Pancreas (tissue), 10 donors: ENCODE measurements around the gene ASTN2. TPM values are rescaled to one million over a fixed set of nuclear protein-coding genes. Genes with fewer than 3 reads are reported as not detected.

Source experiments
- ATAC-seq, 4 donors: fragments of 200-7000 bp; cut with Tn5 transposase; one replicate each; pipeline versions ENCODE4 v1.8.0 to v1.9.1; 2020; ENCODE audit warnings: mild to moderate bottlenecking in 4 of 4, moderate library complexity in 4 of 4
- DNase-seq, 6 donors: peaks; one replicate each; pipeline ENCODE4 v3.0.0-alpha.2; 2020
- FAIRE-seq: peaks from 2 replicates; lab custom pipeline; 2012; peaks lifted over from hg19 to GRCh38; lab: Jason Lieb, UNC
- H3K27ac ChIP-seq, 4 donors: fragments of 200-600 bp; sonication (generic); 1 replicate in 3 of 4; 2 replicates in 1 of 4; pipeline versions ENCODE4 v1.5.0 to v1.8.0; 2020
- H3K27me3 ChIP-seq, 4 donors: fragments of 200-600 bp; one replicate each; pipeline ENCODE4 v1.8.0; 2021
- H3K36me3 ChIP-seq, 3 donors: fragments of 200-600 bp; sonication (generic) in 1 of 3; one replicate each; pipeline versions ENCODE4 v1.5.0 to v1.8.0; 2020 to 2021
- H3K4me1 ChIP-seq, 3 donors: fragments of 200-600 bp; one replicate each; pipeline ENCODE4 v1.8.0; 2021
- H3K4me3 ChIP-seq, 4 donors: fragments of 200-600 bp; sonication (generic) in 2 of 4; one replicate each; pipeline versions ENCODE4 v1.5.0 to v1.8.0; 2020 to 2021
- H3K9me3 ChIP-seq, 4 donors: fragments of 200-600 bp; one replicate each; pipeline ENCODE4 v1.8.0; 2021
- WGBS, 2 donors: extraction: QIAGEN DNeasy Blood & Tissue Kit; methylation state at CpG; one replicate each; pipeline ENCODE4 v1.1.7; 2013; 5-methylcytosine and 5-hydroxymethylcytosine counted together
- intact Hi-C, 3 donors: fragments of 100-400 bp; cut with DNase I; formaldehyde crosslinking; loops; one replicate each; pipeline versions ENCODE4 v1.11.1 to v1.14.2; 2022
- polyA plus RNA-seq, 2 donors: library from polyadenylated mRNA; stranded (reverse); fragments of 200-250 nt; gene quantifications; one replicate each; pipeline ENCODE4 v1.2.3, GENCODE V29; 2013
- total RNA-seq, 6 donors: library from RNA; stranded (reverse); fragmentation: NEBNext Ultra II Directional in 4 of 6; extraction: Animal tissue kit (Norgen Biotek cat#: 25700) in 4 of 6; gene quantifications; one replicate each; pipeline versions ENCODE4 v1.2.1 to v1.2.4, GENCODE V29; 2021 to 2023
- TF ChIP-seq, protein P1 (sequence below), 4 donors: fragments of 200-600 bp; sonication (generic) in 3 of 4; IDR thresholded peaks; one replicate each; pipeline versions ENCODE4 v1.5.0 to v1.8.0; 2021; ENCODE audit warnings: antibody characterized with exemption in 4 of 4
- donor health status: healthy with polysubstance abuse.
- donor health status: DM: no; HTN: no; CAD: no; lungs with moderate emphysema.
- donor health status: DM: no; HTN: no; CAD: no.
- donor health status: control.
- donor health status: control.
- donor health status: Bipolar disorder and iron deficiency.
- donor health status: DM: yes; HTN: yes; CAD: no.
- donor health status: DM: no; HTN: no; CAD: no.
- donor health status: DM: no; HTN: no; CAD: no.
- donor health status: DM: yes; HTN: yes; CAD: no.

Gene ASTN2
- total and polyA plus RNA-seq, 8 donors = 1.3 to 11.9 (median 6.7) TPM

DNA sequence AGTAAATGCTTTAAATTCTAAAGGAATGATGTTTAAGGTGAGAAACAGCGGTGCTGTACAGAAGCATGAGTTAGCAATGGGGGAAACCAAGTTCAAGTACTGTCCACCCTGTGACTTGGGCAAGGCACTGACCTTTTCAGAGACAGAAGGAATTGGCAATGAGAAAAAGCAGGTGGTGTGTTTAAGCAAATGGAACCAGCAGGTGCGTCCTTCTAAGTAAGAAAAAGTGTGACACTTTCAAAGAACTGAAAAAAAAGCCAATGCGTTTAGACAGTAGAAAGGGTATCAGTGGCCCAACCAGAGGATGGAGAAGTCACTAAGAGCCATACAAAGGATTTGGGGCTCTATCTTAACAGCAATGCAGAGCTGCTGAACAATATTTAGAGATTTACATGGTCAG lies 1010.6 kb downstream of the ASTN2 start:
- ATAC-seq (no peak), FAIRE-seq (no peak), DNase-seq (no peak)
- H3K36me3 ChIP-seq = no peaks in the 10 kb centered on the region
- TF ChIP-seq, protein P1, sequence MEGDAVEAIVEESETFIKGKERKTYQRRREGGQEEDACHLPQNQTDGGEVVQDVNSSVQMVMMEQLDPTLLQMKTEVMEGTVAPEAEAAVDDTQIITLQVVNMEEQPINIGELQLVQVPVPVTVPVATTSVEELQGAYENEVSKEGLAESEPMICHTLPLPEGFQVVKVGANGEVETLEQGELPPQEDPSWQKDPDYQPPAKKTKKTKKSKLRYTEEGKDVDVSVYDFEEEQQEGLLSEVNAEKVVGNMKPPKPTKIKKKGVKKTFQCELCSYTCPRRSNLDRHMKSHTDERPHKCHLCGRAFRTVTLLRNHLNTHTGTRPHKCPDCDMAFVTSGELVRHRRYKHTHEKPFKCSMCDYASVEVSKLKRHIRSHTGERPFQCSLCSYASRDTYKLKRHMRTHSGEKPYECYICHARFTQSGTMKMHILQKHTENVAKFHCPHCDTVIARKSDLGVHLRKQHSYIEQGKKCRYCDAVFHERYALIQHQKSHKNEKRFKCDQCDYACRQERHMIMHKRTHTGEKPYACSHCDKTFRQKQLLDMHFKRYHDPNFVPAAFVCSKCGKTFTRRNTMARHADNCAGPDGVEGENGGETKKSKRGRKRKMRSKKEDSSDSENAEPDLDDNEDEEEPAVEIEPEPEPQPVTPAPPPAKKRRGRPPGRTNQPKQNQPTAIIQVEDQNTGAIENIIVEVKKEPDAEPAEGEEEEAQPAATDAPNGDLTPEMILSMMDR (IDR thresholded peaks at IDR 0.05) = no peak
- H3K27me3 ChIP-seq = no peaks in the 10 kb centered on the region
- no peaks in the 10 kb centered on the region for H3K9me3 ChIP-seq
- no peaks in the 10 kb centered on the region for H3K4me1 ChIP-seq
- WGBS, 2 donors = 93 to 94% methylated on average over 3 of the region's 3 CpGs
- no peak overlapping the region for H3K27ac ChIP-seq
- intact Hi-C loops = no loop called here
- no peak overlapping the region for H3K4me3 ChIP-seq

DNA sequence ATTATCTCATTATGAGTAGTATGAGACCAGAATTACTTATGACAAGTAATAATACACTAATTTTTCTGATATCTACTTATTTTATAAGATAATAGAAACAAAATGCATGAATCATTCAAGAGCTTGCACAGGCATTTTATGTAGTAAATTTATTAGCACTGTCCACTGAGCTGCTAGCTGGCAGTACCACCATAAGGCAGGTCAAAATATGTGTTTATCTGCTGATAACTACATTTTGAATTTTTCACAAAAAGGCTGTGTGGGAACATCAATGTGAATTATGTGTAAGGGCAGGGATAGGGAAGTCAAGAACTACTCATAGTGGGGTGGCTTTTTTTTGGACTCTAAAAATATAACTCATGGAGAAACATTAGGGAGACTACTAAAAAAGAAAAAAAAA lies 1011.7 kb downstream of the ASTN2 start:
- no peaks in the 10 kb centered on the region for H3K36me3 ChIP-seq
- H3K4me1 ChIP-seq = no peaks in the 10 kb centered on the region
- TF ChIP-seq, protein P1 (IDR thresholded peaks at IDR 0.05) = no peak
- H3K4me3 ChIP-seq = no peak overlapping the region
- no peaks in the 10 kb centered on the region for H3K27me3 ChIP-seq
- intact Hi-C loops = no loop called here
- H3K9me3 ChIP-seq = no peaks in the 10 kb centered on the region
- FAIRE-seq = no peak
- no peak overlapping the region for H3K27ac ChIP-seq
- no peak for ATAC-seq
- DNase-seq = no peak

DNA sequence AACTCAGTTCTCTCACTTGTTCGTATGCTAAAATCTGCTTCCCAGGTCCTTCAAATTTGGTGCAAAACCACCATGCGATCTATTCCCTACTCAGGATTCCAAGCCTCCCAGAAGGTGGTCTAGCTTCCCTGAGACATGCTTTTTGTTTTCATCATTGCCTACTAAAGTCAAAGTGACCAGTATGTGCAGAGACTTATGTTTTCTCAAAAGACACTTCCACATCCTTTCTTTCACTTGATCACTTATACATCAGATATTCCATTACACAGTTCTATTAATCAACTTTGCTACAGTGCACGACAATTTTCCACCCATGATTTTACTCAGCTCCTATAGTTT lies 1019.2 kb downstream of the ASTN2 start:
- Histone ChIP-seq H3K27me3 (no peaks in the 10 kb centered on the region), H3K4me1 (no peaks in the 10 kb centered on the region), H3K27ac (no peak overlapping the region), H3K4me3 (no peak overlapping the region), H3K36me3 (no peaks in the 10 kb centered on the region), H3K9me3 (no peaks in the 10 kb centered on the region)
- DNase-seq (no peak), ATAC-seq (no peak), FAIRE-seq (no peak)
- 91 to 96% methylated on average over 3 of the region's 3 CpGs for WGBS, 2 donors
- intact Hi-C loops = no loop called here
- TF ChIP-seq, protein P1 (IDR thresholded peaks at IDR 0.05) = no peak

DNA sequence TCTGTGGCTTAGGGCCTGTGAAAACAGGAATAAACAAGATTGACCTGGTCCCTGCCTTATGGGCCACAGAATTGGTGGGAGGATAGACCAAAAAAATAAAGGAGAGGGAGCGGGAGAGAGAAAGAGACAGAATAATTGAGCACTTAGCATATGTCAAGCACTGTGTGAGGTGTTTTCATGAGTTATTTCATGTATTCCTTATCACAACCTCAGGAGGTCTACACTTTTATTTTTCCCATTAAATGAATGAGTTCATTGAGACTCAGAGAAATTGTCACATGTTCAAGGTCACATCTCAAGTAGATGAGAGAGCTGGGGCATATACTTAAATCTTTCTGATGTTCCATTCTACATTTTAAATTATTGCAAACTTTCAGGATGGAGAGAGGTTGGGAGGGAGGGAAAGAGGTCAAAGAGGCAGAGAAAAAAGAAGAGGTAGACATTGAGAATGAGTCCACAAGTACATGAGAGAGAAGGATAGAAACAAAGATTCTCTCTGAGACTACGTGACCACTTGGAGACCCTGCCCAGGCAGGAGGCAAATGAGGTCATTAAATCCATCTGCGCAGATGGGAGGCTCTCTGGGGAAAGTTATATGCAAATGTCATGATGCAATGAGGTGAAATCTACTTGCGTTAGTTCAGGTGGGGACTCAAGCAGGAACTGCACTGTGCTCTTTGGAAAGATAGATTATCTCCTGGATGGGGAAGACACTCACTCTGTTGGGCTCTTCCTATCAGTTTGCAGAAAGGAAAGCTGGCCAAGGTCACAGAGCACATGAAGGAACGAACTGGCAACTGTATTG lies 1019.8 kb downstream of the ASTN2 start:
- no peak for ATAC-seq
- no peaks in the 10 kb centered on the region for H3K9me3 ChIP-seq
- no peak for FAIRE-seq
- no peak overlapping the region for H3K27ac ChIP-seq
- no peaks in the 10 kb centered on the region for H3K36me3 ChIP-seq
- TF ChIP-seq, protein P1 (IDR thresholded peaks at IDR 0.05) = no peak
- no peak for DNase-seq
- WGBS, 2 donors = 84 to 88% methylated on average over 5 of the region's 5 CpGs
- no peaks in the 10 kb centered on the region for H3K27me3 ChIP-seq
- no peak overlapping the region for H3K4me3 ChIP-seq
- intact Hi-C loops = no loop called here
- no peaks in the 10 kb centered on the region for H3K4me1 ChIP-seq

DNA sequence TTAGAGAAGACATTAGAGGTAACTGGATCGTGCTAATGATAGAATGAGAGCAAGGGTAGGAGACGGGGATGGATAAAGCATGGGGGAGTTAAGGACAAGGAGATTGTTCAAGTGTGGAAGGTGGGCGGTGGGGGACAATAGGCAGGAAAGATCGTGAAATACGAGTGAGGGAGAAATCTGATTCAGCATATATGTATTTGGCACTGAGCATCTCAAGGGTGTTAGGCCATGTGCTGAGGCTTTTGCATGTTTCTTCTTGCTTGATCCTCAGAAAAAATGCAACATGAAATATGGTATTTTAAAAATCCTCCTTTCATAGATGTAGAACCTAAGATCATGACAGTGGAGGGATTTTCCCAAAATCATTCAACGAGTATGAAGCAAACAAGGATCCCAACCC lies 1020.8 kb downstream of the ASTN2 start:
- TF ChIP-seq, protein P1 (IDR thresholded peaks at IDR 0.05) = no peak
- no peak for ATAC-seq
- H3K4me1 ChIP-seq = no peaks in the 10 kb centered on the region
- H3K27me3 ChIP-seq = no peaks in the 10 kb centered on the region
- no peaks in the 10 kb centered on the region for H3K36me3 ChIP-seq
- H3K27ac ChIP-seq = no peak overlapping the region
- DNase-seq = no peak
- no peak for FAIRE-seq
- no peaks in the 10 kb centered on the region for H3K9me3 ChIP-seq
- 93 to 95% methylated on average over 6 of the region's 6 CpGs for WGBS, 2 donors
- no peak overlapping the region for H3K4me3 ChIP-seq
- intact Hi-C loops = no loop called here
